GM19239 (cell line): Measurements from ENCODE around the gene GRK5.

ENCODE experiments used
- DNase-seq: peaks from one replicate; pipeline ENCODE4 v3.0.0; 2011; ENCODE audit warnings: low spot score; ENCODE audit not compliant: insufficient read length
- FAIRE-seq: peaks from 2 replicates; lab custom pipeline; 2011; peaks lifted over from hg19 to GRCh38; lab: Jason Lieb, UNC

GRK5 gene

GRCh38 chr10:119349937-119350501, 142.6 kb downstream of the GRK5 start:
- FAIRE-seq = no peak

GRCh38 chr10:119350502-119351097, 143.2 kb downstream of the GRK5 start:
- FAIRE-seq = no peak
- no peak for DNase-seq

More at GRCh38 chr10:119349937-119350501, 142.6 kb downstream of the GRK5 start:
- no peak for DNase-seq

GRCh38 chr10:119351189-119351588, 143.8 kb downstream of the GRK5 start:
- DNase-seq = no peak
- FAIRE-seq = no peak

- FAIRE-seq (peak; percentile 52), DNase-seq (no peak)
Observed at GRCh38 chr10:119352042-119352441, 144.7 kb downstream of the GRK5 start.

GRCh38 chr10:119352807-119353206, 145.4 kb downstream of the GRK5 start:
- FAIRE-seq = no peak
- DNase-seq = no peak

- no peak for DNase-seq
- FAIRE-seq = no peak
Observed at GRCh38 chr10:119353421-119353820, 146.1 kb downstream of the GRK5 start.

GRCh38 chr10:119355930-119356329, 148.6 kb downstream of the GRK5 start:
- DNase-seq (no peak), FAIRE-seq (no peak)

GRCh38 chr10:119357412-119358151, 150.2 kb downstream of the GRK5 start:
- DNase-seq = no peak
- FAIRE-seq = no peak

- FAIRE-seq = no peak
- no peak for DNase-seq
Observed at GRCh38 chr10:119358152-119358512, 150.8 kb downstream of the GRK5 start.

- FAIRE-seq = no peak
- no peak for DNase-seq
Observed at GRCh38 chr10:119358567-119358966, 151.2 kb downstream of the GRK5 start.

GRCh38 chr10:119359025-119359424, 151.7 kb downstream of the GRK5 start:
- FAIRE-seq (no peak), DNase-seq (no peak)

GRCh38 chr10:119360181-119360921, 153.0 kb downstream of the GRK5 start:
- FAIRE-seq (no peak), DNase-seq (no peak)

- DNase-seq (no peak), FAIRE-seq (no peak)
Observed at GRCh38 chr10:119361037-119361436, 153.7 kb downstream of the GRK5 start.

- FAIRE-seq (no peak), DNase-seq (no peak)
Observed at GRCh38 chr10:119362122-119362521, 154.8 kb downstream of the GRK5 start.

- DNase-seq = no peak
- no peak for FAIRE-seq
Observed at GRCh38 chr10:119364645-119365600, 157.6 kb downstream of the GRK5 start.

- DNase-seq (no peak), FAIRE-seq (no peak)
Observed at GRCh38 chr10:119365773-119366599, 158.6 kb downstream of the GRK5 start.

GRCh38 chr10:119367841-119368549, 160.6 kb downstream of the GRK5 start:
- FAIRE-seq (no peak), DNase-seq (no peak)

GRCh38 chr10:119368581-119368980, 161.2 kb downstream of the GRK5 start:
- FAIRE-seq (no peak), DNase-seq (no peak)
